HEK293T (cell line): Measurements from ENCODE around the gene JAML.

ENCODE experiments used
- ARNT ChIP-seq: fragments of 450-650 bp; IDR thresholded peaks from 2 replicates; pipeline ENCODE4 v1.6.1; 2017; ENCODE audit warnings: mild to moderate bottlenecking
- BHLHE40 ChIP-seq: fragments of 450-650 bp; IDR thresholded peaks from 2 replicates; pipeline ENCODE4 v1.6.1; 2016; ENCODE audit warnings: mild to moderate bottlenecking, moderate library complexity, borderline replicate concordance
- ELF4 ChIP-seq: fragments of 450-650 bp; IDR thresholded peaks from 2 replicates; pipeline ENCODE4 v1.6.1; 2017; ENCODE audit warnings: antibody characterized with exemption
- FOXA1 ChIP-seq: fragments of 450-650 bp; IDR thresholded peaks from 2 replicates; pipeline ENCODE4 v1.6.1; 2016; ENCODE audit warnings: mild to moderate bottlenecking
- FOXM1 ChIP-seq: fragments of 450-650 bp; IDR thresholded peaks from 2 replicates; pipeline ENCODE4 v1.6.1; 2017; ENCODE audit warnings: mild to moderate bottlenecking, borderline replicate concordance
- HDGF ChIP-seq: fragments of 450-650 bp; IDR thresholded peaks from 2 replicates; pipeline ENCODE4 v1.6.1; 2017; ENCODE audit warnings: antibody characterized with exemption, borderline replicate concordance
- L3MBTL2 ChIP-seq: fragments of 450-650 bp; conservative IDR thresholded peaks from 2 replicates; pipeline ENCODE4 v1.6.1; 2016; ENCODE audit warnings: mild to moderate bottlenecking
- NFRKB ChIP-seq: fragments of 450-650 bp; IDR thresholded peaks from 2 replicates; pipeline ENCODE4 v1.6.1; 2016; ENCODE audit warnings: mild to moderate bottlenecking, moderate library complexity
- PKNOX1 ChIP-seq: fragments of 450-650 bp; IDR thresholded peaks from 2 replicates; pipeline ENCODE4 v1.6.1; 2016
- SP1 ChIP-seq: fragments of 450-650 bp; IDR thresholded peaks from 2 replicates; pipeline ENCODE4 v1.6.1; 2017
- SUZ12 ChIP-seq: fragments of 450-650 bp; IDR thresholded peaks from 2 replicates; pipeline ENCODE4 v1.6.1; 2016; ENCODE audit warnings: mild to moderate bottlenecking
- TARDBP ChIP-seq: fragments of 450-650 bp; IDR thresholded peaks from 2 replicates; pipeline ENCODE4 v1.6.1; 2016

GRCh38 chr11:118238929-118239328 is 14.1 kb upstream of the JAML start:
- TF ChIP-seq PKNOX1 = no peak
- no peak for TF ChIP-seq BHLHE40
- no peak for TF ChIP-seq HDGF
- TF ChIP-seq SP1 = no peak
- no peak for TF ChIP-seq ARNT
- no peak for TF ChIP-seq FOXA1
- TF ChIP-seq FOXM1 = no peak
- no peak for TF ChIP-seq NFRKB
- TF ChIP-seq ELF4 = no peak
- no peak for TF ChIP-seq SUZ12
- no peak for TF ChIP-seq L3MBTL2
- no peak for TF ChIP-seq TARDBP
